Body of pancreas (tissue), 4 donors: Measurements from ENCODE around the gene PRR15L.

Source experiments
- CTCF ChIP-seq, 7 experiments: fragments of 450-650 bp in 4 of 7; fragments of 200-600 bp in 3 of 7; sonication (generic) in 3 of 7; IDR thresholded peaks; one replicate each; pipeline ENCODE4 v1.5.1; 2016 to 2019; ENCODE audit warnings: antibody characterized with exemption in 7 of 7
- POLR2A ChIP-seq, 3 donors: fragments of 450-650 bp; IDR thresholded peaks; one replicate each; pipeline ENCODE4 v1.6.1; 2016; ENCODE audit warnings: antibody characterized with exemption in 3 of 3, mild to moderate bottlenecking in 2 of 3

DNA sequence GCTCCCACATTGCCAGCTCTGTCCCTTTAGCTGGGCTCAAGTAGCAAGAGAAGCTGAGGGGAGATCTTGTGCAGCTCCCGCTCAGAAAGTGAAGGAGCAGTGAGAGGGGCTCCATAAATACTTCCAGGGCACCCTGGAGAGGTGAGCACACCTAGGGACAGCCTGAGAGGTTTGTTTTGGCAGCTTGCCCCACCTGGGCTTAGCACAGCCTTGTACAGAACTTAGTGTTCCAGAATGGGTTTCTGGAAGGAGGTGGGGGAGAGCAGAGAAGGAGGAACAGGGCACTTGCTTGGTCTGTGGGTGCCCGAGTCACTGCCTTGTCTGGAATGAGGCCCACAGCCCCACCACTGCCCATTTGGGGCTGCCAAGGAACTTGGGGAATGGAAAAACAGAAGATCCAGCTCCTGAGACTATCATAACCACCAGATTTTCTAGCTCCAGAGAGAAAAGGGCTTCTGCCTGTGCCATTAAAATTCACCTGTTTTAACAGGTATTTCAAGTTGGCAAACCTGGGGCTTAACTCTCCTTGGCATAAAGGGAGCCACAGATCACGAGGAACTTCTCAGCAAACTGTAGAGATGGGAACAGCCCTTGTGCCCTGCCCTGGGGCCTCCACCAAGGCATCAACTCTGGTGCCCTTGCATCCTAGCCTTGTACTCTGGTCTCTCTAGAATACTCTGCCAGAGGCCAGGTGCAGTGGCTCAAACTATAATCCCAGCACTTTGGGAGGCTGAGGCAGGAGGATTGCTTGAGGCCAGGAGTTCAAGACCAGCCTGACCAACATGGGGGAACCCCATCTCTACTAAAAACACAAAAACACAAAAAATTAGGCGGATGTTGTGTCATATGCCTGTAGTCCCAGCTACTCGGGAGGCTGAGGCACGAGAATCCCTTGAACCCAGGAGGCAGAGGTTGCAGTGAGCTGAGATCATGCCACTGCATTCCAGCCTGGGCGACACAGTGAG lies 1.9 kb downstream of the PRR15L start:
- TF ChIP-seq POLR2A (IDR thresholded peaks at IDR 0.05), result peak; percentile 82 to 91 (median 90)
- no peak for TF ChIP-seq CTCF (IDR thresholded peaks at IDR 0.05)
